Trophoblast cell (in vitro differentiated cells and primary cell): ENCODE results near the gene MTERF4.

Experiments used
- DNase-seq, 2 donors: peaks; one replicate each; pipeline ENCODE4 v3.0.0-alpha.2; 2016
- H2AFZ ChIP-seq: 2 replicates; pipeline ENCODE4 v1.6.1; 2013; ENCODE audit warnings: low read length, moderate library complexity, mild to moderate bottlenecking; ENCODE audit not compliant: insufficient read depth, poor library complexity
- H2AK5ac ChIP-seq: 2 replicates; pipeline ENCODE4 v1.6.1; 2013; ENCODE audit warnings: mild to moderate bottlenecking, low read length
- H2BK120ac ChIP-seq: 2 replicates; pipeline ENCODE4 v1.6.1; 2013; ENCODE audit warnings: low read length, mild to moderate bottlenecking, moderate library complexity; ENCODE audit not compliant: insufficient read depth, poor library complexity
- H2BK12ac ChIP-seq: 2 replicates; pipeline ENCODE4 v1.6.1; 2013; ENCODE audit warnings: mild to moderate bottlenecking, low read length, moderate library complexity
- H2BK5ac ChIP-seq: 2 replicates; pipeline ENCODE4 v1.6.1; 2013; ENCODE audit warnings: low read length, low read depth, moderate library complexity, mild to moderate bottlenecking; ENCODE audit not compliant: poor library complexity
- H3K14ac ChIP-seq: 2 replicates; pipeline ENCODE4 v1.6.1; 2013; ENCODE audit warnings: mild to moderate bottlenecking, low read length
- H3K18ac ChIP-seq: 2 replicates; pipeline ENCODE4 v1.6.1; 2013; ENCODE audit warnings: mild to moderate bottlenecking, low read length
- H3K23ac ChIP-seq: 2 replicates; pipeline ENCODE4 v1.6.1; 2013; ENCODE audit warnings: low read length
- H3K27ac ChIP-seq: 2 replicates; pipeline ENCODE4 v1.5.1; 2013; ENCODE audit warnings: low read depth, mild to moderate bottlenecking, inconsistent platforms, low read length, moderate library complexity
- H3K27me3 ChIP-seq: 2 replicates; pipeline ENCODE4 v1.6.1; 2013; ENCODE audit warnings: inconsistent platforms, mild to moderate bottlenecking, low read length, moderate library complexity; ENCODE audit not compliant: insufficient read depth
- H3K36me3 ChIP-seq, 2 experiments: 1 replicate in 1 of 2; 2 replicates in 1 of 2; pipeline ENCODE4 v1.6.1; 2013; ENCODE audit warnings: low read length in 2 of 2, mild to moderate bottlenecking in 2 of 2, moderate library complexity in 1 of 2; ENCODE audit not compliant: insufficient read depth in 2 of 2, control insufficient read depth in 1 of 2
- H3K4ac ChIP-seq: 2 replicates; pipeline ENCODE4 v1.6.1; 2013; ENCODE audit warnings: low read depth, mild to moderate bottlenecking, low read length, moderate library complexity
- H3K4me1 ChIP-seq, 2 experiments: 1 replicate in 1 of 2; 2 replicates in 1 of 2; pipeline ENCODE4 v1.6.1; 2013; ENCODE audit warnings: low read length in 2 of 2, mild to moderate bottlenecking in 2 of 2, moderate library complexity in 1 of 2; ENCODE audit not compliant: insufficient read depth in 2 of 2, control insufficient read depth in 1 of 2
- H3K4me2 ChIP-seq: 2 replicates; pipeline ENCODE4 v1.6.1; 2013; ENCODE audit warnings: inconsistent platforms, mild to moderate bottlenecking, low read length, moderate library complexity
- H3K4me3 ChIP-seq: 2 replicates; pipeline ENCODE4 v1.5.1; 2013; ENCODE audit warnings: mild to moderate bottlenecking, low read depth, low read length, inconsistent platforms
- H3K79me1 ChIP-seq: one replicate; pipeline ENCODE4 v1.6.1; 2013; ENCODE audit warnings: low read length
- H3K79me2 ChIP-seq: 2 replicates; pipeline ENCODE4 v1.6.1; 2013; ENCODE audit warnings: low read length, mild to moderate bottlenecking; ENCODE audit not compliant: control insufficient read depth, insufficient read depth, poor library complexity
- H3K9ac ChIP-seq: 2 replicates; pipeline ENCODE4 v1.6.1; 2013; ENCODE audit warnings: mild to moderate bottlenecking, low read length
- H3K9me3 ChIP-seq: 2 replicates; pipeline ENCODE4 v1.6.1; 2013; ENCODE audit warnings: low read depth, mild to moderate bottlenecking, control low read depth, inconsistent platforms, low read length; ENCODE audit not compliant: insufficient read depth
- H4K12ac ChIP-seq: 2 replicates; pipeline ENCODE4 v1.6.1; 2013; ENCODE audit warnings: low read depth, mild to moderate bottlenecking, low read length, moderate library complexity
- H4K8ac ChIP-seq: 2 replicates; pipeline ENCODE4 v1.6.1; 2013; ENCODE audit warnings: low read depth, mild to moderate bottlenecking, low read length, moderate library complexity
- H4K91ac ChIP-seq: one replicate; pipeline ENCODE4 v1.6.1; 2013; ENCODE audit warnings: low read depth, mild to moderate bottlenecking, low read length, moderate library complexity
- WGBS: extraction: QIAGEN DNeasy Blood & Tissue Kit; methylation state at CpG from one replicate; pipeline ENCODE4 v1.1.7; 2013; ENCODE audit warnings: missing lambda C conversion rate; ENCODE audit not compliant: insufficient read length, insufficient coverage; ENCODE audit errors: extremely low coverage; 5-methylcytosine and 5-hydroxymethylcytosine counted together

MTERF4 gene

DNA sequence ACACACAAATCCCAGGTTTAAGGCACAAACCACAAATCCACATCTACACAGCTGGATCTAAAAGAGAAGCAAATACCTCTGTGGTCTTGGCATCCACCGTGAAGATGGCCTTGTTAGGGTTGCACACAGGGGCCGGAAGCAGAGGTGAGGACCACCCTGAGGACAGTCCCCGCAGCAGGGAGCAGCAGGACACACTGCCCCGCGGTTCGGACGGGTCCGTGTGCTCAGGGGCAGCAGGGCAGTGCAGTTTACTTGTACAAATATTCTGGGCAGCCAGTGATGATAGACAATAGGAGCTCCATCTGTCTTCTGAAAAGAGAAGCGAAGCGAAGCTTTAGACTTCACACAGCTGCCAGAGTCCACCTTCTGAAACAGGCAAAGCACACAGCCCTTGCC lies 38.4 kb upstream of the MTERF4 start:
- Histone ChIP-seq H2BK5ac (no peak overlapping the region), H3K79me2 (no peaks in the 10 kb centered on the region), H3K4me2 (no peak overlapping the region), H3K79me1 (no peaks in the 10 kb centered on the region), H4K8ac (no peak overlapping the region), H3K14ac (no peak overlapping the region), H3K4ac (no peak overlapping the region), H2BK12ac (no peak overlapping the region), H2AFZ (no peak overlapping the region), H3K27ac (no peak overlapping the region), H3K36me3 (peaks cover 24 to 32% of the 10 kb centered on the region in 2 experiments), H2BK120ac (no peak overlapping the region), H3K4me3 (no peak overlapping the region), H3K9me3 (no peaks in the 10 kb centered on the region), H3K4me1 (no peaks in the 10 kb centered on the region), H4K91ac (no peak overlapping the region), H2AK5ac (no peak overlapping the region), H3K23ac (no peak overlapping the region), H3K9ac (no peak overlapping the region), H3K27me3 (no peaks in the 10 kb centered on the region), H4K12ac (no peak overlapping the region), H3K18ac (no peak overlapping the region)
- no peak for DNase-seq
- no CpG with 5 or more reads among the region's 10 CpGs for WGBS

DNA sequence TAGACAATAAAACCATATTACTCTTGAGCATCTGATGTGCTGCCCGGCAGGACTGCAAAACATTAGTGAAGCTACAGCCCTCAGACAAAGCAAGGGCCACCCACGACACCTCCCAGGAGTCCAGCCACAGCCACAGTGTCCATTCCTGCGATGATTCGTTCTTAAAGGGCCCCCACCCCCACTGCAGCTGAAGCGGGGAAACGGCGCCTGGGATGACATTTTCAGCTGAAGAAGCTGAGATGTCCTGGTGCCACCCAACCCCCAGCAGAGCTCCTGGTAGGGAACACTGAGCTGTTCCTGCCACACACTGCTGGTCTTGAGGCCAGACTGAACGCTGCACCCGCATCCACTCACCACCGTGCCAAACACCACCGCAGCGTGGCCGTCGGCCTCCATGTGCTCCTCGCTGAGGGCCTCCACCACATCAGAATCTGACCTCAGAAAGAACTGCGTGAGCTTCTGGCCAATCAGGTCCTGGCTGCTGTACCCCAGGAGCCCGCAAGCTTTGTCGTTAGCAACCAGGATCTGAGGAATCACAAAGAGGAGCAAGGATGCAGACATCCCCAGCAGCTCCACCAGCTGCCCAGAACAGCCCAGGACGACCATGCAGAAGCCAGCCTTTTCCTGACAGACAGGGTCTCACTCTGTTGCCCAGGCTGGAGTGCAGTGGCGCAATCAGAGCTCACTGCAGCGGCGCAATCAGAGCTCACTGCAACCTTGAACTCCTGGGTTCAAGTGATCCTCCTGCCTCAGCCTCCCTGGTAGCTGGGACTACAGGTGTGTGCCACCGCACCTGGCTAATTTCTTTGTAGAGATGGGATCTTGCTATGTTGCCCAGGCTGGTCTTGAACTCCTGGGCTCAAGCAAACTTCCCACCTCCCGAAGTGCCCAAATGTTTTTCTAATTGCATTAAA lies 37.7 kb upstream of the MTERF4 start:
- no peak overlapping the region for H3K4me2 ChIP-seq
- no peak overlapping the region for H3K4me3 ChIP-seq
- H2BK120ac ChIP-seq = no peak overlapping the region
- no peak overlapping the region for H4K91ac ChIP-seq
- H3K4me1 ChIP-seq = no peaks in the 10 kb centered on the region
- H2BK5ac ChIP-seq = no peak overlapping the region
- H4K8ac ChIP-seq = no peak overlapping the region
- no peak overlapping the region for H3K27ac ChIP-seq
- H3K23ac ChIP-seq = no peak overlapping the region
- H3K9me3 ChIP-seq = no peaks in the 10 kb centered on the region
- H3K79me1 ChIP-seq = no peaks in the 10 kb centered on the region
- no peak overlapping the region for H2BK12ac ChIP-seq
- no peak overlapping the region for H3K14ac ChIP-seq
- H3K36me3 ChIP-seq = peaks cover 24 to 32% of the 10 kb centered on the region in 2 experiments
- H3K79me2 ChIP-seq = no peaks in the 10 kb centered on the region
- H3K27me3 ChIP-seq = no peaks in the 10 kb centered on the region
- no peak overlapping the region for H3K18ac ChIP-seq
- no peak overlapping the region for H3K9ac ChIP-seq
- WGBS = no CpG with 5 or more reads among the region's 24 CpGs
- H2AK5ac ChIP-seq = no peak overlapping the region
- no peak overlapping the region for H4K12ac ChIP-seq
- DNase-seq = no peak
- no peak overlapping the region for H2AFZ ChIP-seq
- H3K4ac ChIP-seq = no peak overlapping the region

DNA sequence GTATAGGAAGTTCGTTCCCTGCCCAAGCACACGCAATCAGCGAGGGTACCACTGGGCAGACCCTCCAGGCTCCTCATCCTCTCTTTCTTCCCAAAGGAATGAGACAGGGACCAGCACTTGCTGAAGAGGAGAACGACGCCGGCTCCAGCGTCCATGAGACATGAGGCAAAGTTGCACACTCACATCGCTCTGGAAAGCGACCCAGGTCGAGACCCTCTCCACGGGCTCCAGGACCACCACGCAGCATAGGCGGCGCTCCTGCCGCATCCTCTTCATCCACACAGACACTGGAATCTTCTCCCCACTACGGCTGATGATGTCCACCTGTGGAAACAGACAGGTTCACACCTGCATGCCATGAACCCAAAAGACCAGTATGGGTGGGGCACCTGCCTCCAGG lies 36.4 kb upstream of the MTERF4 start:
- no peak overlapping the region for H4K8ac ChIP-seq
- no peaks in the 10 kb centered on the region for H3K27me3 ChIP-seq
- H2AK5ac ChIP-seq = no peak overlapping the region
- no peak overlapping the region for H3K9ac ChIP-seq
- H3K4me1 ChIP-seq = no peaks in the 10 kb centered on the region
- no peak for DNase-seq
- no peak overlapping the region for H3K4ac ChIP-seq
- no peak overlapping the region for H2AFZ ChIP-seq
- no peak overlapping the region for H3K4me3 ChIP-seq
- no peak overlapping the region for H4K12ac ChIP-seq
- no peak overlapping the region for H3K23ac ChIP-seq
- no peak overlapping the region for H2BK120ac ChIP-seq
- WGBS = no CpG with 5 or more reads among the region's 16 CpGs
- no peaks in the 10 kb centered on the region for H3K79me2 ChIP-seq
- H3K27ac ChIP-seq = no peak overlapping the region
- no peak overlapping the region for H2BK5ac ChIP-seq
- no peak overlapping the region for H3K18ac ChIP-seq
- no peak overlapping the region for H3K4me2 ChIP-seq
- no peaks in the 10 kb centered on the region for H3K9me3 ChIP-seq
- no peaks in the 10 kb centered on the region for H3K79me1 ChIP-seq
- no peak overlapping the region for H3K14ac ChIP-seq
- no peak overlapping the region for H2BK12ac ChIP-seq
- peaks cover 26 to 33% of the 10 kb centered on the region in 2 experiments for H3K36me3 ChIP-seq
- H4K91ac ChIP-seq = no peak overlapping the region

DNA sequence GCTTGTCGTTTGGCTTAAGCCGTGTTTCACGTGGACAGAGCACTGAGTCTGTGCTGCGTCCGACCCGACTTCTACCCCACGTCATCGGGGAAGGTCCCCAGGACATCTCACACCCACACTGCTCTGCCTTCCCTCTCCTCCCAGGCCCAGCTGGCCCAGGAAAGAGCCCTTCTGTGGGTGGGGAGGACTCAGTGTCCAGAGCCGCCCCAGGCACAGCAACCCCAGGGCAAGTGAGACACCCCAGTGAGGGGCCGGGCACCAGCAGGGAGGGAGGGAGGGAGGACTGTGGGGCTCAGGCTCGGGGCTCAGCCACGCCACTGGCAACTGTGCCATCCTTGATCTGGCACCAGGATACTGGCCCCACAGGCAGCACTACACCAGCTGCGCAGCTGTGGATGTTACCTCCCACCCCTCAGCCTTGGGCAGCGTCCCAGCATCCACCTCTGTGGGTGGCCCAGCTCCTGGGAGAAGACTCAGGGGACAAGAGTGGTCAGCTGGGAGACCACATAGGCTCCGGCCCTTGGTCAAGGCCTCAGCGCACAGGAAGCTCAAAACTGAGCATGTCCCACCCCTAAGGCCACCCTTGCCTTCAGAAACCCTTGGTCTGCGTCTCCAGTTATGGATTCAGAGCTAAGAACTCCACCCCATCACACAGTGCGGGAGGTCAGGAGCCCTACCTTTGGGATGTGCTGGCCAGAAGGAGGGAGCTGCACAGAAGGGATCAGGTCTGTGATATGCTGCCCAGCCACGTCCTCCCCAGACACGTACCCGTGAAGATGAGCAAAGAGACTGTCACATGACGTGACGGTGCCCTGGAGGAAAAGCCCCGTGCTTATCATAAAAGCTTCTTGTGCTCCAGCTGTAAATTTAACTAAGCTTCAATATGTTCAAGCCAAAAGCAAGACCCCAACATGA lies 35.4 kb upstream of the MTERF4 start:
- Histone ChIP-seq H2BK5ac (no peak overlapping the region), H3K79me1 (no peaks in the 10 kb centered on the region), H3K9me3 (no peaks in the 10 kb centered on the region), H3K36me3 (peaks cover 34 to 36% of the 10 kb centered on the region in 2 experiments), H4K8ac (no peak overlapping the region), H3K27me3 (no peaks in the 10 kb centered on the region), H3K27ac (no peak overlapping the region), H2AFZ (no peak overlapping the region), H4K12ac (no peak overlapping the region), H4K91ac (no peak overlapping the region), H3K4me2 (no peak overlapping the region), H3K9ac (no peak overlapping the region), H2BK12ac (no peak overlapping the region), H3K18ac (no peak overlapping the region), H3K4ac (no peak overlapping the region), H3K14ac (no peak overlapping the region), H3K4me1 (no peaks in the 10 kb centered on the region), H2BK120ac (no peak overlapping the region), H3K23ac (no peak overlapping the region), H2AK5ac (no peak overlapping the region), H3K79me2 (no peaks in the 10 kb centered on the region), H3K4me3 (no peak overlapping the region)
- WGBS = no CpG with 5 or more reads among the region's 24 CpGs
- no peak for DNase-seq
